Fibroblast of skin of left biceps (primary cell): ENCODE results near the gene ZDHHC18.
"Not testable (repeated sequence)": the region's sequence is repeated elsewhere in the genome, so short reads cannot be mapped to it uniquely, and the experiment has no call there.

Experiments
- DNase-seq, 2 experiments: peaks; one replicate each; pipeline ENCODE4 v3.0.0-alpha.2; 2013; ENCODE audit warnings: low read depth in 2 of 2

ZDHHC18 gene

GRCh38 chr1:26832249-26832960 is 5.9 kb downstream of the ZDHHC18 start:
- no peak for DNase-seq

GRCh38 chr1:26833432-26834405 is 7.2 kb downstream of the ZDHHC18 start:
- DNase-seq = no peak

- not testable (repeated sequence) for DNase-seq
Measured at GRCh38 chr1:26837665-26838064, 11.2 kb downstream of the ZDHHC18 start.

GRCh38 chr1:26838474-26839338 is 12.2 kb downstream of the ZDHHC18 start:
- DNase-seq = no peak

GRCh38 chr1:26839339-26839722 is 12.8 kb downstream of the ZDHHC18 start:
- no peak for DNase-seq

- DNase-seq = no peak
Measured at GRCh38 chr1:26839779-26840178, 13.3 kb downstream of the ZDHHC18 start.

- no peak for DNase-seq
Measured at GRCh38 chr1:26844424-26845196, 18.1 kb downstream of the ZDHHC18 start.

- DNase-seq = not testable (repeated sequence)
Measured at GRCh38 chr1:26847826-26848225, 21.3 kb downstream of the ZDHHC18 start.

- DNase-seq = no peak
Measured at GRCh38 chr1:26848499-26848898, 22.0 kb downstream of the ZDHHC18 start.

GRCh38 chr1:26848941-26849774 is 22.7 kb downstream of the ZDHHC18 start:
- DNase-seq = no peak

- no peak for DNase-seq
Measured at GRCh38 chr1:26851106-26851684, 24.7 kb downstream of the ZDHHC18 start.

GRCh38 chr1:26852701-26853100 is 26.2 kb downstream of the ZDHHC18 start:
- no peak for DNase-seq

- DNase-seq = peak in 1 of 2 experiments; percentile 21
Measured at GRCh38 chr1:26853156-26853555, 26.7 kb downstream of the ZDHHC18 start.

- no peak for DNase-seq
Measured at GRCh38 chr1:26853600-26853999, 27.1 kb downstream of the ZDHHC18 start.

GRCh38 chr1:26854906-26855305 is 28.4 kb downstream of the ZDHHC18 start:
- DNase-seq = no peak

GRCh38 chr1:26855636-26856035 is 29.1 kb downstream of the ZDHHC18 start:
- no peak for DNase-seq

GRCh38 chr1:26856181-26856580 is 29.7 kb downstream of the ZDHHC18 start:
- DNase-seq = no peak

GRCh38 chr1:26856604-26857469 is 30.3 kb downstream of the ZDHHC18 start:
- DNase-seq = no peak
